D721Med (cell line): ENCODE data around the gene OR2S2.
"Not testable (repeated sequence)": the region's sequence is repeated elsewhere in the genome, so short reads cannot be mapped to it uniquely, and the experiment has no call there.

Experiments used
- DNase-seq: peaks from one replicate; pipeline ENCODE4 v3.0.0; 2011; ENCODE audit warnings: low spot score; ENCODE audit not compliant: insufficient read length
- FAIRE-seq: peaks from 2 replicates; lab custom pipeline; 2011; peaks lifted over from hg19 to GRCh38; lab: Jason Lieb, UNC
- CTCF ChIP-seq: IDR thresholded peaks from 2 replicates; pipeline ENCODE4 v1.5.1; 2012; ENCODE audit warnings: mild to moderate bottlenecking, control low read depth; ENCODE audit not compliant: insufficient read depth; ENCODE audit errors: missing control alignments

OR2S2 gene

GRCh38 chr9:35915681-35916294 lies 42.2 kb downstream of the OR2S2 start:
- TF ChIP-seq CTCF, result no peak
- DNase-seq (no peak), FAIRE-seq (no peak)

- no peak for DNase-seq
- peak; percentile 51 for FAIRE-seq
Measured at GRCh38 chr9:35914301-35914807, 43.6 kb downstream of the OR2S2 start.

GRCh38 chr9:35913429-35913828 lies 44.5 kb downstream of the OR2S2 start:
- DNase-seq, result not testable (repeated sequence)
- FAIRE-seq, result peak; percentile 85

More at GRCh38 chr9:35914301-35914807, 43.6 kb downstream of the OR2S2 start:
- TF ChIP-seq CTCF, result no peak

- DNase-seq (no peak), FAIRE-seq (no peak)
- TF ChIP-seq CTCF, result no peak
Measured at GRCh38 chr9:35912791-35913400, 45.1 kb downstream of the OR2S2 start.

- TF ChIP-seq CTCF, result no peak
- DNase-seq, result no peak
- FAIRE-seq, result no peak
Measured at GRCh38 chr9:35911690-35912089, 46.3 kb downstream of the OR2S2 start.

GRCh38 chr9:35910613-35911359 lies 47.2 kb downstream of the OR2S2 start:
- no peak for FAIRE-seq
- DNase-seq, result no peak
- TF ChIP-seq CTCF, result peak; percentile 36

- no peak for FAIRE-seq
Measured at GRCh38 chr9:35909687-35910612, 48.0 kb downstream of the OR2S2 start.

More at GRCh38 chr9:35909687-35910612, 48.0 kb downstream of the OR2S2 start:
- DNase-seq, result no peak
- TF ChIP-seq CTCF, result no peak
